Measurements from ENCODE around the gene CHST12.

- TF ChIP-seq CTCF (conservative IDR thresholded peaks at IDR 0.05; ENCODE audit: low read depth, low read length), result no peak
- TF ChIP-seq EZH2 (IDR thresholded peaks at IDR 0.05; ENCODE audit: low read length, unreplicated experiment), result no peak
These were observed 63.3 kb downstream of the CHST12 start for GRCh38 chr7:2466675-2467074.
